Kidney (tissue), 11 donors: ENCODE data around the gene CKAP2. TPM values are rescaled to one million over a fixed set of nuclear protein-coding genes. Genes with fewer than 3 reads are reported as not detected.
"Not testable (repeated sequence)": the region's sequence is repeated elsewhere in the genome, so short reads cannot be mapped to it uniquely, and the experiment has no call there.

Experiments
- DNase-seq, 5 donors: peaks; one replicate each; pipeline ENCODE4 v3.0.0-alpha.2; 2013 to 2020
- FAIRE-seq: peaks from 2 replicates; lab custom pipeline; 2012; peaks lifted over from hg19 to GRCh38; lab: Jason Lieb, UNC
- H3K27ac ChIP-seq, 2 donors: one replicate each; pipeline ENCODE4 v1.7.0; 2013; ENCODE audit warnings: low read depth in 2 of 2, low read length in 2 of 2, inconsistent platforms in 1 of 2
- H3K27me3 ChIP-seq: one replicate; pipeline ENCODE4 v1.7.1; 2013; ENCODE audit warnings: low read length, inconsistent platforms; ENCODE audit not compliant: control insufficient read depth, insufficient read depth
- H3K36me3 ChIP-seq, 3 donors: one replicate each; pipeline versions ENCODE4 v1.7.0 to v1.7.1; 2013; ENCODE audit warnings: low read length in 3 of 3, control low read depth in 1 of 3, inconsistent platforms in 1 of 3; ENCODE audit not compliant: insufficient read depth in 3 of 3, control insufficient read depth in 2 of 3
- H3K4me1 ChIP-seq, 3 donors: one replicate each; pipeline versions ENCODE4 v1.7.0 to v1.7.1; 2013; ENCODE audit warnings: low read length in 3 of 3, inconsistent platforms in 1 of 3, low read depth in 1 of 3; ENCODE audit not compliant: control insufficient read depth in 2 of 3, insufficient read depth in 2 of 3
- H3K4me3 ChIP-seq, 3 donors: one replicate each; pipeline versions ENCODE4 v1.7.0 to v1.8.1; 2013; ENCODE audit warnings: low read length in 3 of 3, control low read depth in 1 of 3, inconsistent platforms in 1 of 3
- H3K9ac ChIP-seq, 3 donors: one replicate each; pipeline versions ENCODE4 v1.7.0 to v1.7.1; 2013; ENCODE audit warnings: low read length in 3 of 3, control low read depth in 1 of 3, inconsistent platforms in 1 of 3
- H3K9me3 ChIP-seq, 3 donors: one replicate each; pipeline versions ENCODE4 v1.7.0 to v1.7.1; 2013; ENCODE audit warnings: low read length in 3 of 3, control low read depth in 1 of 3, inconsistent platforms in 1 of 3; ENCODE audit not compliant: control insufficient read depth in 2 of 3, insufficient read depth in 1 of 3
- intact Hi-C: fragments of 100-400 bp; cut with DNase I; formaldehyde crosslinking; loops from one replicate; pipeline ENCODE4 v1.11.1; 2022
- polyA plus RNA-seq: library from polyadenylated mRNA; stranded (reverse); fragments of 350-450 nt; fragmentation: Illumina TruSeq; extraction: RNeasy Lipid Tissue Mini Kit (QIAGEN cat#74804); gene quantifications from one replicate; pipeline ENCODE4 v1.2.3, GENCODE V29; 2014; ENCODE audit warnings: low read depth, low replicate concordance; ENCODE audit not compliant: insufficient read depth
- total RNA-seq: library from RNA; stranded (reverse); fragmentation: NEBNext Ultra II Directional; extraction: Animal tissue kit (Norgen Biotek cat#: 25700); gene quantifications from one replicate; pipeline ENCODE4 v1.2.1, GENCODE V29; 2021
- donor health status: control.
- donor health status: control.
- donor health status: DM: yes; HTN: yes; CAD: no.
- donor health status: Normal renal cell carcinoma (clear cell type).

Gene CKAP2
- total and polyA plus RNA-seq, 2 donors from 2014 or later: 4.9 to 5.8 TPM

DNA sequence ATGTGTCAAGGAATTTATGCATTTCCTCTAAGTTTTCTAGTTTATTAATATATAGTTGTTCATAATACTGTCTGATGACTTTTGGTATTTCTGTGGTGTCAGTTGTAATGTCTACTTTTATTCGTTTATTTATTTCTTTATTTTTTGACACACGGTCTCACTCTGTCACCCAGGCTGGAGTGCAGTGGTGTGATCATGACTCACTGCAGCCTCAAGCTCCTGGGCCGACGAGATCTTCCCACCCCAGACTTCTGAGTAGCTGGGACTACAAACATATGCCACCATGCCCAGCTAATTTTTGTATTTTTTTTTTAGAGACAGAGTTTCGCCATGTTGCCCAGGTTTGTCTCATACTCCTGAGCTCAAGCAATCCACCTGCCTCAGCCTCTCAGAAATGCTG lies 39.0 kb downstream of the CKAP2 start:
- H3K27ac ChIP-seq, H3K4me1 ChIP-seq, H3K36me3 ChIP-seq, H3K9me3 ChIP-seq, FAIRE-seq, H3K9ac ChIP-seq, DNase-seq, H3K4me3 ChIP-seq, intact Hi-C loops, H3K27me3 ChIP-seq: not testable (repeated sequence)

DNA sequence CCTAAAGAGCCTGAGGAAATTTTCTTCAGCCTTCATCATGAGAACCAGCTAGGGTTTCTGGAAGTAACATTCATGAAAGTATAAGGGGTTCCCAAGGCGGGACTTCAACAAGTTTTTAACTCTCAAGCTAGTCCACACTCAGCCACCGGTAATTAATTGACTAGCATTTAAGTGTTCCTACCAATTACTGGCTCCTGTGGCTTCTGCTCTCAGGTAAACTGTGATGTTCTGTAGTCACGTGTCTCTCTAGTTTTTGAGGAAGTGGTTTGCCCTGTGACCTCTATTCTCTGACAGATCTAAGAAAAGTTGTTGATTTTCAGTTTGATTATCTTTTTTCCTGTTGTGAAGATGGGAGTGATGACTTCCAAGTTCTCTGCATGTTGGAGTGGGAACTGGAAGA lies 42.7 kb downstream of the CKAP2 start:
- H3K4me3 ChIP-seq, H3K27ac ChIP-seq, H3K9ac ChIP-seq, H3K4me1 ChIP-seq, H3K27me3 ChIP-seq, FAIRE-seq, intact Hi-C loops, DNase-seq, H3K9me3 ChIP-seq, H3K36me3 ChIP-seq: not testable (repeated sequence)

DNA sequence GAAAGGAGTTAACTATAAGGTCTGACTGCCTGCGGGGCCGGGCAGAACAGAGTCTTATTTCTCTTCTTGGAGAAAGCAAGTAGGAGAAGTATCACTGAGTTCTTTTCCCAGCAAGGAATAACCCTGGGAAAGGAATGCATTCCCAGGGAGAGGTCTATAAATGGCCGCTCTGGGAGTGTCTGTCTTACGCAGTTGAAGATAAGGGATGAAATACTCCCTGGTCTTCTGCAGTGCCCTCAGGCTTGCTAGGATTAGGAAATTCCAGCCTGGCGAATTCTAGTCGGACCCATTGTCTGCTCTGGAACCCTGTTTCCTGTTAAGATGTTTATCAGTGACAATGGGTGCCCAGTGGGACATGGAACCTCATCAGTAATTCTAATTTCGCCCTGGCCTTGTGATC lies 47.0 kb downstream of the CKAP2 start:
- H3K9me3 ChIP-seq, DNase-seq, H3K27me3 ChIP-seq, H3K9ac ChIP-seq, H3K27ac ChIP-seq, intact Hi-C loops, H3K4me1 ChIP-seq, FAIRE-seq, H3K4me3 ChIP-seq, H3K36me3 ChIP-seq: not testable (repeated sequence)

DNA sequence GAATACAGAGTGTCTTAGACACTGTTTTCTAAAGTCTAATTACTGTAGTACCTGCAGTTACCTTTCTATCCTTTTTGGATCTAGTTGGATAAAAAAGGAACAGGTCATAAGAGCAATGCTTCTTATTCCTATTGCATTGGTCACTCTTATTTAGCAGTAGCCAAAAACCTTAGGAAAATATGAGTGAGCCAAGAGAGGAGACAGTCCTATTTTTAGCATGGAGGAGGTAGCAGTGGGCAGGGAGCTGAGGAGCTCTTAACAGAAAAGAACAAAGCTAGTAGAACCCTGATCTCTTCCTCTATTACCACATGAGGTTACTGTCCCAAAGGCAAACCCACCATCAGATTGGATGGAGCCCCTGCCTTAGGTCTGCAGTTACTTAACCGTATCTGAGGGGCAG lies 50.6 kb downstream of the CKAP2 start:
- H3K36me3 ChIP-seq, H3K27ac ChIP-seq, FAIRE-seq, H3K9ac ChIP-seq, H3K9me3 ChIP-seq, H3K27me3 ChIP-seq, H3K4me1 ChIP-seq, intact Hi-C loops, DNase-seq, H3K4me3 ChIP-seq: not testable (repeated sequence)

DNA sequence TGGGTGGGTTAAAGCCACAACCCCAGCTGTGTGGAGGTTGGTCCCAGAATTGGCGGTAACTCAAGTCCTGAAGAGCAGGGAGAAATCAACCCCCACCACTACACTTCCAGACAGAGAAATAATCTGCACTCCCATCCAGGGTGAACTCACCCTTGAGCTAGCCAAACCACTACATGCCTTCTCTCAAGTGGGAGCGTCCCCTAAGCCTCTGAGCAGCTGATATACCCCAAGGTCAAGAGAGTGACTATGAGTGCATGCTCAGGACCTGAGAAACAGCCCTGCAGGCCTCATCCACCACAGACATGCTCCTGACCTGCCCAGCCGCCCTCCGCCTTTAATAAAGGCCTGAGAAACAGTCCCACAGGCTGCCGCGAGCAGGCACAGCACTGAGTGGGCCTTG lies 54.3 kb downstream of the CKAP2 start:
- H3K27me3 ChIP-seq, DNase-seq, H3K4me3 ChIP-seq, H3K9ac ChIP-seq, H3K9me3 ChIP-seq, H3K36me3 ChIP-seq, FAIRE-seq, H3K4me1 ChIP-seq, H3K27ac ChIP-seq, intact Hi-C loops: not testable (repeated sequence)

DNA sequence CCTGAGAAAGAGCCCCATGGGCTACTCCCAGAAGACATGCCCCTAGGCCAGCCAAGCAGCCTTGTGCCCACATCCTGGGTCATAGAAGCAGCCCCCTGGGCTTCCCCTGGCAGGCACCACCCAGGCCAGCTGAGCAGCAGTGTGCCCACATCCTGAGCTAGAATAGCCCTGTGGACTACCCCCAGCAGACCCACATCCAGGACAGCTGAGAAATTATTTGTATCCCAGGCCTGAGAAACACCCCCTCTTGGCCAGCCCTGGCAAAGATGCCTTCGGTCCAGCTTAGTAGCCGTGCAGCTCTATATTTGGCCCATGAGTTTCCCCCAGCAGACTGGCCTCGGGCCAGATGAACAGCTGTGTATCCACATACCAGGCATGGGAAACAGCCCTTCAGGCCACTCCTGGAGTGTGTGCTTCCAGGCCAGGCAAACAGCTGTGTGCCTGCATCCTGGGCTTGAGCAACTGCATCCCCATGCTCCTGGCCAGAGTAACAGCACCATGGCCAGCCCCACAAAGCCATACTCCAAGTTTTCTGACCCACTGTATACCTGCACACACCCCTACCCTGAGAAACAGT lies 55.0 kb downstream of the CKAP2 start:
- H3K27ac ChIP-seq, H3K4me3 ChIP-seq, H3K36me3 ChIP-seq, H3K27me3 ChIP-seq, intact Hi-C loops, H3K9me3 ChIP-seq, H3K4me1 ChIP-seq, DNase-seq, FAIRE-seq, H3K9ac ChIP-seq: not testable (repeated sequence)

DNA sequence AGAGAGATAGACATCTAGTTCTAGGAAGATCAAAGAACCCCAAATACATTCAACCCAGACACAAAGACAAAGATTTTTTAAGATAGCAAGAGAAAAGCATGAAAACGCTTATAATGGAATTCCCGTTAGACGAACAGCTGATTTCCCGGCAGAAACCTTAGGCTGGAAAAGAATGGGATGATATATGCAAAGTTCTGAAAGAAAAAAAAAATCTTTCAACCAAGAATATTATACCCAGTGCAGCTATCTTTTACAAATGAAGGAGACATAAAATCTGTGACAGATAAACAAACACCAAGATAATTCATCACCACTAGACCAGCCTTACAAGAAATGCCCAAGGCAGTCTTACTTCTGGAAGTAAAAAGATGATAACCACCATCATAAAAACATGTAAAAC lies 56.3 kb downstream of the CKAP2 start:
- H3K9me3 ChIP-seq, FAIRE-seq, H3K9ac ChIP-seq, H3K27ac ChIP-seq, DNase-seq, H3K36me3 ChIP-seq, H3K4me1 ChIP-seq, intact Hi-C loops, H3K4me3 ChIP-seq, H3K27me3 ChIP-seq: not testable (repeated sequence)

DNA sequence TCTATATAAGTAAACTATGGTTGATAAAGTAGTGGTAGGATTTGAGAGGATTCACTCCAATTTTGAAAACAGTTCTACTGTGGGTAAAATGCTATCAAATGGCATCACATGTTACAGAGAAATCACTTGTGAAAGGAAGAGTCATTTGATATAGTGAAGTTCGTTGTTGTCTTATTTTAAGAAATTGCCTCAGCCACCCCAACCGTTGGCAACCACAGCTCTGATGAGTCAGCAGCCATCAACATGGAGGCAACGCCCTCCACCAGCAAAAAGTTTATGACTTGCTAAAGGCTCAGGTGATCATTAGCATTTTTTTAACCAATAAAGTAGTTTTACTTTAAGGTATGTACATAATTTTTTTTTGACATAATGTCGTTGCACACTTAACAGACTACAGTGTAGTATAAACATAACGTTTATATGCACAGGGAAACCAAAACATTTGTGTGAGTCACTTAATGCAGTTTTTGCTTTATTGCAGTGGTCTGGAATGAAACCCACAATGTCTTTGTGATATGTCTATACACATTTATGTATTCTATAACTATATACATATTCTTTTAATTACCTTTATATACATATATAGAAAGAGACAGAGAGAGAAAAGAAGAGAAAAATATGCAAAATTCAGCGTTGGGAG lies 58.8 kb downstream of the CKAP2 start:
- H3K9ac ChIP-seq, H3K4me3 ChIP-seq, H3K27ac ChIP-seq, H3K27me3 ChIP-seq, H3K4me1 ChIP-seq, intact Hi-C loops, DNase-seq, FAIRE-seq, H3K36me3 ChIP-seq, H3K9me3 ChIP-seq: not testable (repeated sequence)
